Ecto neural progenitor cell (in vitro differentiated cells): ENCODE data around the gene TBCK.

Experiments
- DNase-seq: peaks from one replicate; pipeline ENCODE4 v3.0.0-alpha.2; 2018; ENCODE audit warnings: low spot score

The TBCK gene

GRCh38 chr4:106286611-106287010 is 29.4 kb downstream of the TBCK start:
- no peak for DNase-seq

GRCh38 chr4:106284227-106284626 is 31.8 kb downstream of the TBCK start:
- no peak for DNase-seq

DNA sequence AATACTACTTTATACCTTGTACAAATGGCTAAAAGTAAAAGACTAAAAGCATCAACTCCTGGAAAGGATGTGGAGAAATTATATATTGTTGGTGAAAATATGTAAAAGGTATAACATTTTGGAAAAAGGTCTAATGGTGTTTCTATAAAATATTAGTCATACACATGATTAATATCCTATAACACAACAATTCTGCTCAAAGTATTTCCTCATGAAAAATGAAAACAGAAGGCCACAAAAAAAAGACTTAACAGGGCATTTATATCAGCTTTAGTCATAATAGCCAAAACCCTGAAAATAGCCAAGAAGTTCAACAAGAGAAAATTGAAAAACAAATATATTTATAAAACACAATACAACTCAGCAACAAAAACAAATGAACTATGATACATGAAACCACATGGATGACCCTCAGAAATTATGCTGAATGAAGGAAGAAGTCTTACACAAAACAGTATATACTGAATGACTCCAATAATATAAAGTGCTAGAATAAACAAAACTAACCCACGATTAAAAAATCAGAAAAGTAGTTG is 38.8 kb downstream of the TBCK start:
- DNase-seq, result no peak

- no peak for DNase-seq
These were observed 42.2 kb downstream of the TBCK start for GRCh38 chr4:106273831-106274230.

DNA sequence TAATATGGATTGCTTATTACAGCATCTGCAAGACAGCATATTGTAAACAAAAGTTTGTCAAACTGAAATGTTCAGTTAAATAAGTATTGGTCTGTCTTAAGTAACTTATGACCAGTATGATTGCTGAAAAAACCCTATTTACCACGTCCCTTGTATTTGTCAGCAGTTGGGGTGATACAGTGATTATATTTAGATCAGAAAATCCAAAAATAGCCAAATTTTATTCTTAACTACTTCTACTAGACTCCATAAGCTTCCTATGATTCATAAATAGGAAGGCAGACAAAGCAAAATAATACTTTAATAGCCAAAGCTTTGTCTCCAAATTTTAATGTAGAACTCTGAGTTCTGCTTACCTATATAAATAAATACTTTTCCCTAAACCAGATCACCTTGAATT is 45.3 kb downstream of the TBCK start:
- DNase-seq, result no peak

DNA sequence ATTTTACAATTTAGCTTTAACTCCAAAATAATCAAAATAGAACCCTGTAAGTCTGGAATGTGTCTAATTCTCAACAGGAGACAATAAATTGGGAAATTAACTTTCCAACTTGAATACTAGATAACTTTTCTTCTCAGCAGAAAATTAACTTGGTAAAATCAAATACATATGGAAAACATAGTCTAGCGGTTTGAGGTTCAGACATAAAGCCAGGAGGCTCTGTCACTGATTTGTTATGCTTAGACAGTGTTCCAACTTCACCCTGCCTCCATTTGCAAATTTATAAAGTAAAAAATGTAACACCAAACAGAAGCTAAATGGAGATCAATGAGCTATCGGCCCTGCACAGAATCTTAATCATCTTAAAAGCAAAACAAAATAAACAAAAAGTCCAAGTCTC is 46.3 kb downstream of the TBCK start:
- DNase-seq, result no peak

DNA sequence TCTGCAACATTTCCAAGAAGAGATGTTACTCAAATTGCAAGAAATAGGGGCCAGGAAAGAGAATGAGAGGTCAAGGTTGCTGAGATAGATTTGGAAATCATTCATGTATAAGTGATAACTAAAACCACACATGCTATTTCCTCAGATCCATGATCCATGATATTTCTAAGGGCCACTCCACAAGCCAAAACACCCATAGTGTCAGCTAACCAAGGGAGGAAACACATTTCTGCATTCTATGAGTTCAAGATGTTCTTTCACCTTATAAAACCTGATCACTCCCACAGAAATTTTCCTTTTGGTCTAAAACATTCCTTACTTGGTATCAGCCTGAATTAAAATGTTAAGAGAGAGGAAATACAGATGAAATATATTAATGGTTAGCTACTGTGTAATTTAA is 47.2 kb downstream of the TBCK start:
- no peak for DNase-seq

GRCh38 chr4:106266201-106266600 is 49.8 kb downstream of the TBCK start:
- no peak for DNase-seq

GRCh38 chr4:106264331-106264728 is 51.7 kb downstream of the TBCK start:
- no peak for DNase-seq

GRCh38 chr4:106263594-106264330 is 52.2 kb downstream of the TBCK start:
- DNase-seq, result no peak

GRCh38 chr4:106261980-106262379 is 54.0 kb downstream of the TBCK start:
- DNase-seq, result no peak

DNA sequence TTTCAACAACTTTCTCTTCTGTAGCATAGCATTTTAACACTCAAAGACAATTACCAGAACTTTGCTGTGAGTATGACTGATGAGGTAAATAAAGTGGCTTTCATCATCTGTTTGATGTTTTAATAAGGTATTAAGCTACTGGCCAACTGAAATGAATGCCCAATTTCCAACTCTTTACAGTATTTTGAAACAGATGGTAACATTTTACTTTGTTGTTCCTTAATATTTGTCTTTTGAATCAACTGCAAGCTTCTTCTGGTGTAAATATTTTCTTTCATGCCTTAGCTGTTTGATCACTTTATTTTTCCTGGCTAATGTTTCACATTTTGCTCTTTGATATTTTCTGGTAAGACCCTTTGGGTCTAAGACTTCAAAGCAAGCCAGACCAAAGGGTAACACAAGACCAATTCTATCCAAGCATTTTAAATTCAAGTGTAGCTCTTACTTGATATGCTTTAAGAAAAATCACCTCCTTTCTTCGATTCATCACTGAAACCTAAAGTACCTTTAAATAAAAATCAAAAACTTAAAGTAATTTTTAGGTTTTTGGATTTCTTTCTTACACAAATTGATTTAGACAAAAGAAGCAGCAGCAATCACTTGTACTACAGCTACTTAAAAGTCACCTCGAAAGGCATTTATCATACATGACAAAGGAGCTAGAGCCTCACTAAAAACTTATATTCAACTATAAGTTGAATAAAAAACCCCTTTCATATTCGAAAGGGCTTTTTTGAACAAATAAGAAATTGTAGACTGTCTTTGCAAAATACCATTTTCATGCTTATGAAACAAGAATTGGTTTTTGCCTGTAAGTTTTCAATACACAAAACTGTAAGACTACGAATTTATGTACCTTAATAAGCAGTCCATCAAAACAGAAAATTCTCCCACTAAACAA is 57.6 kb downstream of the TBCK start:
- no peak for DNase-seq

GRCh38 chr4:106256190-106256589 is 59.8 kb downstream of the TBCK start:
- DNase-seq, result no peak

DNA sequence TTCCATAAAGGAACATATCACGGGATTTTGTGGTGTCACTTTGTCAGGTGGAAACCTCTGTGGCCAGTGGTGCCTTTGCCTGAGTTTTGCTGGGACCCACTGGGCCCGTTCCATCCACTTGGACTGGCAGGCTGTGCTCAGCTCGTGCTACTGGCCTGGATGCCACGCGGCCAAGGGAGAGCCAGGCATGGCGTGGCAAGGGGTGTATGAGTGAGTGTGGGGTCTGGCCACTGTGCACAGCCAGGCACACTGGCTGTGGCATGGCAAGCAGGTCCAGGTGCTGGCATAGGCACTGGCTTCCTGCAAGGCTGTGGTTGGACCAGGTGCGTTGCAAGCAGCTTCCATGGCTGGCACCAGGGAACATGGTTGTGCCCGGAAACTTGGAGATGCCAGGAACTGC is 60.8 kb downstream of the TBCK start:
- DNase-seq, result no peak

GRCh38 chr4:106253364-106254129 is 62.5 kb downstream of the TBCK start:
- DNase-seq, result no peak

DNA sequence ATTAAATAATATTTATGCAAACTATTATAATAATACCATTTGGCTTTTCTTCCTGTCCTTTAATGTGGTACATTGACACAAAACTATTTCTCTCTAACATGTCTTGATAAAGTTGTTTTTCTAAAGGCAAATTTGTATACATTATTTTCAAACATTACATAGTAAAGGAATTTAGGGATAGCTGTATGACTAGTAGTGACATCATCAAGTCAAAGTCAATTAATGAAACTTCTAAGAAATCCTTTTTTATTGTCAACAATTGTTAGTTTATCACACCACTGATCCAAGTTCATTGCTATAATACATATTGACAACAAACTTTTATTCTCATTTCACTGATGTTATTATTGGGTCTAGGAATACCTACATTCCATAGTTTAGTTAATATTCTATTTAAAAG is 68.4 kb downstream of the TBCK start:
- DNase-seq, result no peak

- no peak for DNase-seq
These were observed 69.6 kb downstream of the TBCK start for GRCh38 chr4:106246441-106246840.

GRCh38 chr4:106245176-106245575 is 70.8 kb downstream of the TBCK start:
- DNase-seq, result no peak

GRCh38 chr4:106240699-106241098 is 75.3 kb downstream of the TBCK start:
- no peak for DNase-seq

DNA sequence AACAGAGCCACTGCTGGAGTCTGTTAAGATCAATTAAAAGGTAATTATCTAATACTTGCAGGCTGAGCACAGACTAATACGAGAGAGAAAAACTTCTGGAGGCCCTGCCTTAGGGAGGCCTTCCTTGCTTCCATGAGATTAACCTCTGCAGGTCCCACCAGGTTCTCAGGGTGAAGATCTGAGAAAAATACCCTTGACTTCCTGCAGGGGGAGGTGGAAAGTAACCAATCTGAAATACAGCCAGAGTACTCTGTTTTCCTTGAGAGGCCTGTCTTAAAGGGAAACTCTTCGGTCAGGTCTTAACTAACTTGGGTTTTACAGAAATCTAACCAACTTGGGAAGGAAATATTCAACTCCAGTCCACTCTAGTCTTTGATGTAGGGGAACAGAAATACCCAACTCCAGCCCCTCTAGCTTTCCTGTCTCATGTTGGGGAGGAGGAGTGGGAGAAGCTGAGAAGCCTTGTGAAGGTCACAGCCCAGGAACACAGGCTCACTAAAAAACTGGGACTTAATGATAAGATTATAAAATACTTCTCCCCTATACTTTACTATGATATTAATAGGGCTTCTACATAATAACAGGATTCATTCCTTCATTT is 77.1 kb downstream of the TBCK start:
- DNase-seq, result peak; percentile 49

DNA sequence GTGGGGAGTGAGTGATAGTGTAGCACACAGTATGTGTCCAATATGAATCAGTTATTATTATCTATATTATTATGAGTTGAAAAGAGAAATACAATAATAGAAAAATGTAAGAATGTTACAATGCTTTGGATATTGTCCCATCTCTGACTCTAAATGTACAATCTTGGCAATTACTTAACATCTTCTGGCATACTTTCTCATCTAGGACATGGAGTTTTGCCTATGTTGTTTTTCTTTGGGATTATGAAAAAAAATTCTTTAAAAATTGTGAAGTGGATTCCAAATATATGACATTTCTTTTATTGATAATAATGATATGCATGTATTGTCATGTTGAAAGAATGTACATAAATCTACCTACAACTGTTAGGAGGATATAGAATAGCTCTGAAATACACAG is 84.1 kb downstream of the TBCK start:
- DNase-seq, result no peak

DNA sequence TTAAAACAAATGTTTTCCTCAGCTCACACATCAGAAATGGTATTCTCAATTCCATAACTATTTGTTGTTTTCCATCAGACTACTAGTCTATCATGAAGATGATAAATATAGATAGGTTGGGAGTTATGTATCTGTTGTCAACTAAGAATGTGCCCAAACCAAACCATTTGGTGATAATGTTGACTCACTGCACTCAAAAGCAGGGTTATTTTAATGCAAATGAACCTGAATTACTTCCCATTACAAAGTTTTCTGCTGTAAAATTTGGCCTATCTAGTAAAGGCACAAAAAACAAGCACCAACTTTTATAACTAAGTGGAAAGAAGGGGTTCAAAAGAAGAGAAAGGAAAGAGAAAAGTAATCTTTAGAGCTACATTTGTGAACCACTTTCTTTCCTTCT is 93.5 kb downstream of the TBCK start:
- DNase-seq, result no peak
